ENCODE data around the gene HSPD1. TPM values are rescaled to one million over a fixed set of nuclear protein-coding genes. Genes with fewer than 3 reads are reported as not detected.

HSPD1 gene
- total and polyA plus RNA-seq, 9 of the 15 experiments (the other 6 are each of a cell fraction or from before 2014, with no cell fraction given) = 398 to 1,014 (median 622) TPM

DNA sequence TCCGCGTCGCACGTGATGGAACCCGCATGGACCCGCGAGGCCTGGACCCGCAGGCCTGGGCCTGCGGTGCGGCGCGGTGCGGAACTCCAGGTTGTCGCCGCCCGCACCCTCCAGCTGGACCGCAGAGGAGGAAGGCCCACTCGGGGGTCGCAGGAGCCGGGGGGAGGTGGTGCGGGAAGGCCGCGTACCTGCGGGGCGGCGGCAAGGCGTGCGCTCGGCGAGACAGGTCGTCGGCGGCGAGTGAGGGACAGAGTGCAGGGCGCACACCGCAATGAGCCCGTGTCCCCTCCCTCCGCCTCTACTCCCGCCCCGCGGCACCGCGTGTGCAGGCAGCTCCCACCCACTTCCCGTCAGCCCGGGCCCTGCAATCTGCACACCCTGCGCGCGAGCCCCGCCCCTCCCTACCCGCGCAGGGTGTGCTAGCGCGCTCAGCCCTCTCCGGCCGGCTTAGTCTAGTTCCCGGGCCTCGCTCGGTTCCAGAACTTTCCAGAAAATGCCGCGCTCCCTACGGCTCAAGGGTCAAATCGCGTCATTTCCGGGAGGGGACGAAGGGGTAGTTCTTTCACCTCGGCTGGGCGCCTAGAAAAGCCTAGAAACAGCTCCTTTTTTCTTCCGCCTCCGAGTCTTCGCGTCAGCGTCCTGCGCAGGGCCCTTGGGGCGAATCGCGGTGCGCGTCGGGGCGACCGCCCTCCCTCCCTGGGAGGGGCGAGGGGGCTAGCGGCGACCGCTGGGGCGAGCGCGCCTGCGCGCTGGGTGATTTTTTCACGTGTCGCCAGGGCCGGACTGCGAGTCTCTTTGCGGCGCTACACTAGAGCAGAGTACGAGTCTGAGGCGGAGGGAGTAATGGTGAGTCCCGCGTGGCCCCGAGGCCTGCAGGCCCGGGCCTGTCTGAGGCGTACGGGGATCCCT, at the start of gene HSPD1, which contains the start of gene HSPE1 (continued):
- TF ChIP-seq, protein P1, sequence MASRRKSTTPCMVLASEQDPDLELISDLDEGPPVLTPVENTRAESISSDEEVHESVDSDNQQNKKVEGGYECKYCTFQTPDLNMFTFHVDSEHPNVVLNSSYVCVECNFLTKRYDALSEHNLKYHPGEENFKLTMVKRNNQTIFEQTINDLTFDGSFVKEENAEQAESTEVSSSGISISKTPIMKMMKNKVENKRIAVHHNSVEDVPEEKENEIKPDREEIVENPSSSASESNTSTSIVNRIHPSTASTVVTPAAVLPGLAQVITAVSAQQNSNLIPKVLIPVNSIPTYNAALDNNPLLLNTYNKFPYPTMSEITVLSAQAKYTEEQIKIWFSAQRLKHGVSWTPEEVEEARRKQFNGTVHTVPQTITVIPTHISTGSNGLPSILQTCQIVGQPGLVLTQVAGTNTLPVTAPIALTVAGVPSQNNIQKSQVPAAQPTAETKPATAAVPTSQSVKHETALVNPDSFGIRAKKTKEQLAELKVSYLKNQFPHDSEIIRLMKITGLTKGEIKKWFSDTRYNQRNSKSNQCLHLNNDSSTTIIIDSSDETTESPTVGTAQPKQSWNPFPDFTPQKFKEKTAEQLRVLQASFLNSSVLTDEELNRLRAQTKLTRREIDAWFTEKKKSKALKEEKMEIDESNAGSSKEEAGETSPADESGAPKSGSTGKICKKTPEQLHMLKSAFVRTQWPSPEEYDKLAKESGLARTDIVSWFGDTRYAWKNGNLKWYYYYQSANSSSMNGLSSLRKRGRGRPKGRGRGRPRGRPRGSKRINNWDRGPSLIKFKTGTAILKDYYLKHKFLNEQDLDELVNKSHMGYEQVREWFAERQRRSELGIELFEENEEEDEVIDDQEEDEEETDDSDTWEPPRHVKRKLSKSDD (conservative IDR thresholded peaks at IDR 0.05; ENCODE audit: low read length) = no peak
- TF ChIP-seq SLC30A9 (CRISPR knock-in tag; IDR thresholded peaks at IDR 0.05) (no peak), MAFG (tag; conservative IDR thresholded peaks at IDR 0.05) (no peak), FOXP1 (CRISPR knock-in tag; IDR thresholded peaks at IDR 0.05) (peak; percentile 19; the same call in 1 of the 2 replicates), FOXK1 (CRISPR knock-in tag; IDR thresholded peaks at IDR 0.05; ENCODE audit: borderline replicate concordance) (peak; percentile 83), ELF1 (tag; IDR thresholded peaks at IDR 0.05) (peak; percentile 88), ZNF780A (CRISPR knock-in tag; IDR thresholded peaks at IDR 0.05) (no peak), HOXB6 (CRISPR knock-in tag; IDR thresholded peaks at IDR 0.05; ENCODE audit: borderline replicate concordance) (no peak), KAT7 (CRISPR knock-in tag; IDR thresholded peaks at IDR 0.05; ENCODE audit: borderline replicate concordance) (no peak), GABPB2 (CRISPR knock-in tag; conservative IDR thresholded peaks at IDR 0.05) (no peak), ARHGAP35 (IDR thresholded peaks at IDR 0.05; ENCODE audit: partially characterized antibody) (no peak), MAFK (IDR thresholded peaks at IDR 0.05; ENCODE audit: low read length) (no peak), HNRNPUL1 (IDR thresholded peaks at IDR 0.05; ENCODE audit: low read length) (no peak)
- TF ChIP-seq, protein P2, sequence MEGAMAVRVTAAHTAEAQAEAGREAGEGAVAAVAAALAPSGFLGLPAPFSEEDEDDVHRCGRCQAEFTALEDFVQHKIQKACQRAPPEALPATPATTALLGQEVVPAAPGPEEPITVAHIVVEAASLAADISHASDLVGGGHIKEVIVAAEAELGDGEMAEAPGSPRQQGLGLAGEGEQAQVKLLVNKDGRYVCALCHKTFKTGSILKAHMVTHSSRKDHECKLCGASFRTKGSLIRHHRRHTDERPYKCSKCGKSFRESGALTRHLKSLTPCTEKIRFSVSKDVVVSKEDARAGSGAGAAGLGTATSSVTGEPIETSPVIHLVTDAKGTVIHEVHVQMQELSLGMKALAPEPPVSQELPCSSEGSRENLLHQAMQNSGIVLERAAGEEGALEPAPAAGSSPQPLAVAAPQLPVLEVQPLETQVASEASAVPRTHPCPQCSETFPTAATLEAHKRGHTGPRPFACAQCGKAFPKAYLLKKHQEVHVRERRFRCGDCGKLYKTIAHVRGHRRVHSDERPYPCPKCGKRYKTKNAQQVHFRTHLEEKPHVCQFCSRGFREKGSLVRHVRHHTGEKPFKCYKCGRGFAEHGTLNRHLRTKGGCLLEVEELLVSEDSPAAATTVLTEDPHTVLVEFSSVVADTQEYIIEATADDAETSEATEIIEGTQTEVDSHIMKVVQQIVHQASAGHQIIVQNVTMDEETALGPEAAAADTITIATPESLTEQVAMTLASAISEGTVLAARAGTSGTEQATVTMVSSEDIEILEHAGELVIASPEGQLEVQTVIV (CRISPR knock-in tag; IDR thresholded peaks at IDR 0.05; ENCODE audit: borderline replicate concordance) = no peak
- TF ChIP-seq, protein P3, sequence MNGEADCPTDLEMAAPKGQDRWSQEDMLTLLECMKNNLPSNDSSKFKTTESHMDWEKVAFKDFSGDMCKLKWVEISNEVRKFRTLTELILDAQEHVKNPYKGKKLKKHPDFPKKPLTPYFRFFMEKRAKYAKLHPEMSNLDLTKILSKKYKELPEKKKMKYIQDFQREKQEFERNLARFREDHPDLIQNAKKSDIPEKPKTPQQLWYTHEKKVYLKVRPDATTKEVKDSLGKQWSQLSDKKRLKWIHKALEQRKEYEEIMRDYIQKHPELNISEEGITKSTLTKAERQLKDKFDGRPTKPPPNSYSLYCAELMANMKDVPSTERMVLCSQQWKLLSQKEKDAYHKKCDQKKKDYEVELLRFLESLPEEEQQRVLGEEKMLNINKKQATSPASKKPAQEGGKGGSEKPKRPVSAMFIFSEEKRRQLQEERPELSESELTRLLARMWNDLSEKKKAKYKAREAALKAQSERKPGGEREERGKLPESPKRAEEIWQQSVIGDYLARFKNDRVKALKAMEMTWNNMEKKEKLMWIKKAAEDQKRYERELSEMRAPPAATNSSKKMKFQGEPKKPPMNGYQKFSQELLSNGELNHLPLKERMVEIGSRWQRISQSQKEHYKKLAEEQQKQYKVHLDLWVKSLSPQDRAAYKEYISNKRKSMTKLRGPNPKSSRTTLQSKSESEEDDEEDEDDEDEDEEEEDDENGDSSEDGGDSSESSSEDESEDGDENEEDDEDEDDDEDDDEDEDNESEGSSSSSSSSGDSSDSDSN (IDR thresholded peaks at IDR 0.05; ENCODE audit: borderline replicate concordance in 1 of 2, low read depth in 2 of 2, low read length in 2 of 2) = 0 out of 4 replicates have a peak, but pooled peaks of 1 of the 2 experiments have one; percentile 13
- TF ChIP-seq, protein P4, sequence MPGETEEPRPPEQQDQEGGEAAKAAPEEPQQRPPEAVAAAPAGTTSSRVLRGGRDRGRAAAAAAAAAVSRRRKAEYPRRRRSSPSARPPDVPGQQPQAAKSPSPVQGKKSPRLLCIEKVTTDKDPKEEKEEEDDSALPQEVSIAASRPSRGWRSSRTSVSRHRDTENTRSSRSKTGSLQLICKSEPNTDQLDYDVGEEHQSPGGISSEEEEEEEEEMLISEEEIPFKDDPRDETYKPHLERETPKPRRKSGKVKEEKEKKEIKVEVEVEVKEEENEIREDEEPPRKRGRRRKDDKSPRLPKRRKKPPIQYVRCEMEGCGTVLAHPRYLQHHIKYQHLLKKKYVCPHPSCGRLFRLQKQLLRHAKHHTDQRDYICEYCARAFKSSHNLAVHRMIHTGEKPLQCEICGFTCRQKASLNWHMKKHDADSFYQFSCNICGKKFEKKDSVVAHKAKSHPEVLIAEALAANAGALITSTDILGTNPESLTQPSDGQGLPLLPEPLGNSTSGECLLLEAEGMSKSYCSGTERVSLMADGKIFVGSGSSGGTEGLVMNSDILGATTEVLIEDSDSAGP (CRISPR knock-in tag; IDR thresholded peaks at IDR 0.05) = no peak

All from K562 (cell line).